Cardiac muscle cell (in vitro differentiated cells and primary cell): ENCODE measurements around the gene TPRG1L. TPM values are rescaled to one million over a fixed set of nuclear protein-coding genes. Genes with fewer than 3 reads are reported as not detected.

Experiments used
- DNase-seq, 2 donors: peaks; one replicate each; pipeline versions ENCODE4 v3.0.0 to v3.0.0-alpha.2; 2010 to 2017; ENCODE audit warnings: low read depth in 1 of 2, low spot score in 1 of 2
- H3K27ac ChIP-seq: fragments of 200-600 bp; sonication (generic); 2 replicates; pipeline ENCODE4 v1.5.1; 2016
- H3K27me3 ChIP-seq: fragments of 200-600 bp; sonication (generic); 2 replicates; pipeline ENCODE4 v1.6.0; 2016; ENCODE audit warnings: control low read depth
- H3K36me3 ChIP-seq: fragments of 200-600 bp; sonication (generic); 2 replicates; pipeline ENCODE4 v1.5.1; 2016; ENCODE audit warnings: control low read depth
- H3K4me1 ChIP-seq: fragments of 200-600 bp; sonication (generic); 2 replicates; pipeline ENCODE4 v1.8.1; 2017; ENCODE audit warnings: low read depth, mild to moderate bottlenecking, mixed run types
- H3K4me3 ChIP-seq: fragments of 200-600 bp; sonication (generic); 2 replicates; pipeline ENCODE4 v1.5.1; 2016; ENCODE audit warnings: mild to moderate bottlenecking
- H3K9me3 ChIP-seq: fragments of 200-600 bp; sonication (generic); 2 replicates; pipeline ENCODE4 v1.5.1; 2017; ENCODE audit warnings: low read depth, mild to moderate bottlenecking, control low read depth
- polyA plus RNA-seq: library from polyadenylated mRNA; unstranded; fragments of >200 nt; fragmentation: Nextera tagmentation; extraction: Ambion mirVana; gene quantifications from 2 replicates; pipeline ENCODE4 v1.2.1, GENCODE V29; 2016
- total RNA-seq: library from RNA; depleted of rRNA; stranded (reverse); fragments of >200 nt; gene quantifications from 2 replicates; pipeline ENCODE4 v1.2.3, GENCODE V29; 2016
- TF ChIP-seq, protein P1 (sequence below): IDR thresholded peaks from 2 replicates; pipeline ENCODE4 v1.5.1; 2012; ENCODE audit warnings: low read depth, mild to moderate bottlenecking, low read length

TPRG1L gene
- total and polyA plus RNA-seq, 2 experiments from 2014 or later, result 9.3 to 32.3 TPM

DNA sequence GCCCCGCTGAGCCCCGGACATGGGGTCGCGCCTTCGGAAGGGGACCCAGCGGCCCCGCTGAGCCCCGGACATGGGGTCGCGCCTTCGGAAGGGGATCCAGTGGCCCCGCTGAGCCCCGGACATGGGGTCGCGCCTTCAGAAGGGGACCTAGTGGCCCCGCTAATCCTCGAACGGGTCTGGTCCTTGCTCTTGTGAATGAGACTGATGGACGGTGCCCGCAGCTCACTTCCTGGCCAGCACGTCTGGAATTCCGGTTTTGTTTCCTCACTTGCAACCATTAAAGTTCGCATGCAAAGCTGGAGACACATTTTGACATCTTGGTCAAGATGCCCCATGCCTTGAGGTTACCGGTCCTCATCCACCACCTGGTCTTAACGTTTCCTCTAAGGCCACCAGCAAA lies 19.5 kb downstream of the TPRG1L start:
- H3K9me3 ChIP-seq, result no peaks in the 10 kb centered on the region
- DNase-seq, result no peak
- no peaks in the 10 kb centered on the region for H3K27me3 ChIP-seq
- H3K4me1 ChIP-seq, result no peaks in the 10 kb centered on the region
- TF ChIP-seq, protein P1, sequence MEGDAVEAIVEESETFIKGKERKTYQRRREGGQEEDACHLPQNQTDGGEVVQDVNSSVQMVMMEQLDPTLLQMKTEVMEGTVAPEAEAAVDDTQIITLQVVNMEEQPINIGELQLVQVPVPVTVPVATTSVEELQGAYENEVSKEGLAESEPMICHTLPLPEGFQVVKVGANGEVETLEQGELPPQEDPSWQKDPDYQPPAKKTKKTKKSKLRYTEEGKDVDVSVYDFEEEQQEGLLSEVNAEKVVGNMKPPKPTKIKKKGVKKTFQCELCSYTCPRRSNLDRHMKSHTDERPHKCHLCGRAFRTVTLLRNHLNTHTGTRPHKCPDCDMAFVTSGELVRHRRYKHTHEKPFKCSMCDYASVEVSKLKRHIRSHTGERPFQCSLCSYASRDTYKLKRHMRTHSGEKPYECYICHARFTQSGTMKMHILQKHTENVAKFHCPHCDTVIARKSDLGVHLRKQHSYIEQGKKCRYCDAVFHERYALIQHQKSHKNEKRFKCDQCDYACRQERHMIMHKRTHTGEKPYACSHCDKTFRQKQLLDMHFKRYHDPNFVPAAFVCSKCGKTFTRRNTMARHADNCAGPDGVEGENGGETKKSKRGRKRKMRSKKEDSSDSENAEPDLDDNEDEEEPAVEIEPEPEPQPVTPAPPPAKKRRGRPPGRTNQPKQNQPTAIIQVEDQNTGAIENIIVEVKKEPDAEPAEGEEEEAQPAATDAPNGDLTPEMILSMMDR, result no peak
- no peak overlapping the region for H3K27ac ChIP-seq
- peaks cover 5% of the 10 kb centered on the region for H3K36me3 ChIP-seq
- H3K4me3 ChIP-seq, result no peak overlapping the region

DNA sequence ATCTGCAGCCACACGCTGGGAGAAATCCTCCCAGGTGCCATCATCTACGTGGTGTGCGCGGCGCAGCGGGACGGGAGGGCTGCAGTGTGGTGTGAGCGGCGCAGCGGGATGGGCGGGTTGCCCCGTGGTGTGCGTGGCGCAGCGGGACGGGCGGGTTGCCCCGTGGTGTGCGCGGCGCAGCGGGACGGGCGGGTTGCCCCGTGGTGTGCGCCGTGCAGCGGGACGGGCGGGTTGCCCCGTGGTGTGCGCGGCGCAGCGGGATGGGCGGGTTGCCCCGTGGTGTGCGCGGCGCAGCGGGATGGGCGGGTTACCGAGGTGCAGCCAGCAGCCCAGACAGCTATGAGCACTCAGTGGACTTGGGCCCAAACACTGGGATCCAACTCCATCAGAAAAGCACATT lies 20.4 kb downstream of the TPRG1L start:
- no peaks in the 10 kb centered on the region for H3K4me1 ChIP-seq
- no peak overlapping the region for H3K27ac ChIP-seq
- H3K36me3 ChIP-seq, result peaks cover 5% of the 10 kb centered on the region
- DNase-seq, result no peak
- H3K27me3 ChIP-seq, result peaks cover 3% of the 10 kb centered on the region
- TF ChIP-seq, protein P1, result no peak
- no peak overlapping the region for H3K4me3 ChIP-seq
- no peaks in the 10 kb centered on the region for H3K9me3 ChIP-seq

DNA sequence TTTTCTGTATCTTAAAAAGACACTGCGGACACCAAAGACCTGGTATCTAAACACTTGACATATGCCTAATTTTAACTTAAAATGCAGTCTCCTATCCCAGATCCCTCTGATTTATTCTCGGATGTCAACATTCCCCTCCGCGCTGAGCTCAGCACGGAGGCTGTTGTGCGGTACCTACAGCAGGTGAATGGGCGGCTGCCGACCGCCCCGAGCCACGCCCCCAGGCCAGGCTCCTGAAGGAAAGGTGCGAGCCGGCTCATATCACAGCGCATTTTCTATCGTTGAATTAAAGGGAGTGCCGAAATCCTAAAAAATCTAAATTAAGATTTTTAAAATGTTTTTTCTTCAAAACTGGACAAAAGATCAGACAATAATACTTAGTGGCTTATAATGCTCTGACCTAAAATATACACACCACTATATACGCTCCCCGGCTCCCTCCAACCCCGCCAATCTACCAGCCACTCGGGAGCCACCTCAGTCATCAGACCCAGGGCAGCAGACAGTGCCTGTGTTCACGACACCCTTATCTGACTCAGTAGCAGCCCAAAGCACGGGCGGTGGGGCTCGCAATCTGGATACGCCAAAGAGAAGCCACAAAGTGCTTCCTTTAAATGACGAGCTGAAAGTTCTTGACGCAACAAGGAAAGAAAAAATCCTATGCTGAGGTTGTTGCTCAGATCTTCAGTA lies 21.0 kb downstream of the TPRG1L start:
- no peaks in the 10 kb centered on the region for H3K9me3 ChIP-seq
- H3K27me3 ChIP-seq, result peaks cover 8% of the 10 kb centered on the region
- no peak overlapping the region for H3K27ac ChIP-seq
- no peak for DNase-seq
- H3K4me3 ChIP-seq, result no peak overlapping the region
- TF ChIP-seq, protein P1, result no peak
- H3K36me3 ChIP-seq, result peaks cover 5% of the 10 kb centered on the region
- no peaks in the 10 kb centered on the region for H3K4me1 ChIP-seq

DNA sequence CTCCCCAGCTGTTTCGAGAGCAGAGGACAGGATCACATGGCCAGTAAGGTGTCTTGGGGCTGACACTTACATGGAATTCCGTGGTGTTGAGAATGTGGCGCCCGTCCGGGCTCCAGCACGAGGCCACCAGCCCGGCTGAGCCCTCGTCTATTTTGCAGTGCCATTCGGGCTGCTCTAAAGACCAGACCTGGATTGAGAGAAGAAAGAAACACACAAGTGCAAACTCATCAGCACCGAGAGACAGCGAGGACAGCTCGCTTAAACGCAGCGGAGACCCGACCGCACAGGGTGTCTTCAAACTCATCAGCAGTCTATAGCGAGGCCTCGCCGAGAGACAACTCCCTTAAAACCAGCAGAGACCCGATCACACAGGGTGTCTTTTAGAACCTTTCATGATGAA lies 21.8 kb downstream of the TPRG1L start:
- no peak for DNase-seq
- Histone ChIP-seq H3K4me1 (no peaks in the 10 kb centered on the region), H3K27ac (no peak overlapping the region), H3K4me3 (no peak overlapping the region), H3K9me3 (no peaks in the 10 kb centered on the region), H3K36me3 (peaks cover 5% of the 10 kb centered on the region), H3K27me3 (peaks cover 16% of the 10 kb centered on the region)
- TF ChIP-seq, protein P1, result no peak

DNA sequence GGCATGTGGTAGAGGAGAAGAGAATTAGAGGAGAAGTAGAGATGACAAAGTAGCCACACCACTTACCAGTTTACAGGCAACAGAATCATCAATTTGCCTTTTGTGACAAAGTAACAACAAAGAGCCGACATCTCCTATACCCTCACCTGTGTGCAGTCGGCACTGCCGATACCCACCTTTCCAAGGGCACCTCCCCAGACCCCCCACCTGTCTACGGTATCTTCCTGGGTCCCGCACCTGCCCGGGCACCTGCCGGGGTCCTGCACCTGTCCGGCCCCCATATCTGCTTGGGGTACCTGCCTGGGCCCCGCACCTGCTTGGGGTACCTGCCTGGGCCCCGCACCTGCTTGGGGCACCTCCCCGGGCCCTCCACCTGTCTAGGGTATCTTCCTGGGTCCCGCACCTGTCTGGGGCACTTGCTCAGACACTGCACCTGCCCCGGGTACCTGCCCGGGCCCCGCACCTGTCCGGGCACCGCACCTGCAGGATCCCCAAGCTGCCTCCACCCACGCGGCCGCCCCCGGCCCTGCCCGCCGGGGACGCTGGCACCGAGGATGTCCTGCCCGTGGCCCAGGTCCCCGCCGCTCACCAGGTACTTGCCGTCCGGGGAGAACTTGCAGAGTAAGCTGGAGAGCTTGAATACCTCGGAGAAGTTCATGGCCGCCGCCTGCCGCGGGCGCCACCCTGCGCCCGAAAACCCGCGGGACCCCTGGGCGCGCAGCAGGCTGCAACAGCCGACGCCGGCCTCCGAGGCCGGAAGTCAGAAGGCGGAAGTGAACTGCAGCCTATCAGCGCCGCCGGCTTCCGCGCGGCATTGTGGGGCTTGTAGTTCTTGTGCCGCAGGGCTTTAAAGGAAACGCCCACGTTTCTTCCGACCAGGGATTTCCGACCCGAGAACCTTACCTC lies 24.8 kb downstream of the TPRG1L start, which contains the start of gene WRAP73:
WRAP73 (minus strand) TSS at position 762 of the 906 bp plus-strand sequence; CDS start at position 658, 104 bp downstream.
- peak; percentile 92 to 95 for DNase-seq
- TF ChIP-seq, protein P1, result peak; percentile 28
- H3K4me3 ChIP-seq, result peak within 1 kb of the TSS; percentile 76
- H3K27ac ChIP-seq, result no peak within 1 kb of the TSS
- H3K36me3 ChIP-seq, result peaks cover 5% of the 10 kb centered on the region
- peaks cover 46% of the 10 kb centered on the region for H3K27me3 ChIP-seq
- H3K9me3 ChIP-seq, result no peaks in the 10 kb centered on the region
- H3K4me1 ChIP-seq, result no peaks in the 10 kb centered on the region
